Stimulated activated CD4-positive, alpha-beta T cell treated with anti-CD3 and anti-CD28 coated beads, Interleukin-4, amount 100 ng/mL, for 48 hours (primary cell): Measurements from ENCODE around the gene FGGY.
"Not testable (repeated sequence)": the region's sequence is repeated elsewhere in the genome, so short reads cannot be mapped to it uniquely, and the experiment has no call there.

Source experiments
- DNase-seq, 2 donors: peaks; one replicate each; pipeline ENCODE4 v3.0.0-alpha.2; 2020; ENCODE audit warnings: low read depth in 2 of 2

Gene FGGY

DNA sequence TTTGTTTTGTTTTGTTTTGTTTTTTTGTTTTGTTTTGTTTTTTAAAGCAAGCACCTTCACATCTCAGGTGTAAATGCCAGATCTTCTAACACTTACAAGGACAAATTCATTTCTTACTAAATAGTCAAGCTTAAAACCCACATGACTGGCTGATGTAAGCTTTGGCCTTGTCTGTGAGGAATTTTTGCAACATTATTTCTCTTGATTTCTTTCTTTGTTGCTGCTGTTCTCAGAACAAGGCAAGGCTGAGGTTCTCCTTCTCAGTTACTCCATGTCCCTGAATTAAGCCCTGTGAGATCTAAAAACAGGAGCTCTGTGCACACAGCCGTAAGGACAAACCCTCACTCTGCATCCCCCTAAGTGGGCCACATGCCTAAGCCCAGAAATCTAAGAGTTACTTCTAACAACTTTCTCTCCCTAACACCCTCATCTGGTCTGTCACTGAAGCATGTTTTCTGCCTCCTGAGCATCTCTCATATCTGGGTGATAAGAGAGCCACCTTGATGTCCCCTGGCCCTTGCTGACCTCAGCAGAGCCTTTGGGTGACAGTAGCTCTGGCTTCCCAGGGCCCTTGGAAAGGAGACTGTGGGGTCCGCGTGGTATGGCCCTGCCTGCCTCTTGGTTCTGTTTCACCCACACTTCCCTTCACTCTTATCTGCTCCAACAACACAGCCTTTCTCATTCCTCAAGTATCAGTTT is 436.7 kb downstream of the FGGY start:
- DNase-seq, result no peak

GRCh38 chr1:59735927-59736326 is 439.0 kb downstream of the FGGY start:
- not testable (repeated sequence) for DNase-seq

DNA sequence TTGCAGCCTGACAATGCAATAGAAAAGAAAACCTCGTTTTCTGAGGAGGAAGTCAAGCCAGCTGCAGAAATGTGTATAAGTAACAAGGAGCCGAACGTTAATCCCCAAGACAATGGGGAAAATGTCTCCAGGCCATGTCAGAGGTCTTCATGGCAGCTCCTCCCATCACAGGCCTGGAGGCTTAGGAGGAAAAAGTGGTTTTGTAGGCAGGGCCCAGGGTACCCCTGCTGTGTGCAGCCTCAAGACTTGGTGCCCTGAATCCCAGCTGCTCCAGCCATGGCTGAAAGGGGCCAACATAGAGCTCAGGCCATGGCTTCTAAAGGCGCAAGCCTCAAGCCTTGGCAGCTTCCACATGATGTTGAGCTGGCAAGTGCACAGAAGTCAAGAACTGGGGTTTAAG is 439.9 kb downstream of the FGGY start:
- DNase-seq, result no peak

- no peak for DNase-seq
Measured at GRCh38 chr1:59737638-59738037, 440.7 kb downstream of the FGGY start.

- DNase-seq, result no peak
Measured at GRCh38 chr1:59738152-59738551, 441.3 kb downstream of the FGGY start.

DNA sequence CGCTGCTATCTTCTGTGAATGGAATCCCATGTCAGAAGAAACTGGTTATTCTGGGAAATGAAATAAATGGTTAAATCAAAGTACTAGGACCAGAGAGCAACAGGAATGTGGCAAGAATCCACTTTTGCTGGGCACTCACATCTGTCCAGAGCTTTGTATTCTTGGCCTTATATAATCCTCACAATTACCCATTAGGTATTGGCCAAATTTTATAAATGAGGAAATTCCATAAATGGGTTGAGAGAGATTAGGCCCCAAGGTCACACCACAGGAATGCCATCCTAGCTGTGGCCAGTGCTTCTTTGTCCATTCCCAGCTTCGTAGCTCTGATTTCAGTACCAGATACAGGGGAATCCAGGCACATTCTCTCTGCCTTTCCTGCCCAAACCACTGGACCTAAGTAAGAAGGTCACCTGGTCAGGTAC is 441.7 kb downstream of the FGGY start:
- no peak for DNase-seq

DNA sequence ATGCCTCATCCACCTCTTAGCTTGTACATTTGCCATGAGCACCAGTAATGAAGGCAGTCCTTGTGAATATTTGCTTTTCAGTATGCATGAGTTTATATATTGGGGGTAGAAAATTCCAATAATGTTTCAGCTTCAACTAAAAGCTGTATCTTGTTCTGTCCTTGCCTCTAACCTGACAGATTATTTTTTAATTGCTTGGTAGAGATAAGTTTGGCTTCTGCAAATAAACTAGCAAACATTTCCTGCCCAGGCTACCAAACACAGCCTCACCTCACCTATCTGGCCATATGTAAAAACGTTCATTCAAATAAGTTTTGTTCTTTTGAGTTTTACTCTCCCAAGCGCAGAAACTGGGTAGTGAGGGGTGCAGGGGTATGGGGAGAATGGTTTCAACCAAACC is 442.2 kb downstream of the FGGY start:
- no peak for DNase-seq

DNA sequence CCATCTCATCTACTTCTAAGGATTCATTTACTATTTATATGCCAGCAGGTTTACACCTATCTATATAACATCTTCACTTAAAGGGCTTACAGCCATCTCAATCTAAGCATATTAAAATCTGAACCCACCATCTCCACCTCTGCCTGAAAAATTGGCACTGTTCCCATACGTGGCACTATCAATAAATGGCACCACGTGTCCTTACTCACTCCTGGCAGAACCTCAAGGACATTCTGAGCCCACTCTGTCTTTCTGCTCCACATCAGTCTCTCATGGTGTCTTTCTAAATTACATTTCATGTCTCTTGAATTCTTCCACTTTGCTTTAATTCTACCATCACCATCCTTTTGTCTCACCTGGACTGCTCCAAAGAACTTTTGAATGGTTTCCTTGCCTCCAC is 445.6 kb downstream of the FGGY start:
- no peak for DNase-seq

DNA sequence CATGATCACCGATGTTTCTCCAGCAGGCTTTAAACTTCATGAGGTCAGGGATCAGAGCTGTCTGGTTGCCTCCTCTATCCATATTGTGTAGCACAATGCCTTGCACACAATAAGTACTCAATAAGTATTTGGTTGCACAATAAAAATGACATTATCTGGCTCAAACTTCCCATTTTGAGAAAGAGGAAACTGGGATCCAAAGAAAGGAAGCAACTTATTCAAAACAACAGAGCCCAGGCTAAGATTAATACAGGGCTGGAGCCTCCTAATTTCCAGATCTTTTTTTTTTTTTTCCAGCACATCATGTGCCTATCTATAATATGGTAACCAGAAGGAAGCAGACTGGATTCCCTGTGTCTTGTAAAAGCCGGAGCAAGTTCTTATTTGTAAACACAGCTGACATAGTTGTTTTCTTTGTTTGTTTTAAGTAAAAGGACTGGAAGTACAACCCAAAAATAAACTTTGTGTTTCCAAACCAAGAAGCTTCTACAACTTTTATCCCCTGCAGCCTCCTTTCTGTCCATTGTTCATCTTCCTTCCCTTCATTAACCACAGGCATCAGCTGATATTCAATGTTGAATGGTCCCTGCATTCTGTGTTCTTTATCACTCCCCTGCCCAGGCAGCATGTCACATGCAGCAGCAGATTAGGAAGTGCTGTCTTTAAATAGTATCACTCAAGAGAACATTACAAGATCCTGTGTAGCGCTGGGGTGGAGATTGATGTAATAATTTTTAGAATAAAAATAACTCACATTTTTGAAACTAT is 446.6 kb downstream of the FGGY start:
- no peak for DNase-seq

DNA sequence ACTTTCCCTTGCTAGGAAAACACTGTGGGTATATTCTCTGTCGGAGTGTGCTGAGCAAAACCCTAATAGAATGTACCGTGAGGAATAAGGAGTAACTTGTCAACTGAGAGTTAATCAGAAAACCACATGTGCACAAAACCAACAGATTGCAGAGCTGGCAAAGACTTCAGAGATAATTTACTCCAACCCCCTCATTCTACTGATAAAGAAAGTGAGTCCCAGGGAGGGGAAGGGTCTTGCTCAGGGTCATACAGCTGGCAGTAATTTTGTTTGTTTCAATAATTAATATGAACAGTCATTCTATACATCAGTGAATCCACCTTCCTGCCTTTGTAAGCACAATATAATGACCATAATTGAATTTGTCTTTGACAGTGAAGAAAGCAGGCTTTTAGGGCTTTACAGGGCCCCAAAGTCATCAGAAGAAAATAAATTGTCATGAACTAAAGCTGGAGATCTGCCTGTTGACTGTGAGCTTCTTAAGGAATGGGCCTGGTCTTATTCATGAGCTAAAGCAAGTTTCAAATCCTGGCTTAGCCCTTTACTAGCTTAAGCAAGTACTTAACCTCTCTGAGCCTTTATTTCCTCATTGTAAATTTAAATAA is 450.6 kb downstream of the FGGY start:
- no peak for DNase-seq

DNA sequence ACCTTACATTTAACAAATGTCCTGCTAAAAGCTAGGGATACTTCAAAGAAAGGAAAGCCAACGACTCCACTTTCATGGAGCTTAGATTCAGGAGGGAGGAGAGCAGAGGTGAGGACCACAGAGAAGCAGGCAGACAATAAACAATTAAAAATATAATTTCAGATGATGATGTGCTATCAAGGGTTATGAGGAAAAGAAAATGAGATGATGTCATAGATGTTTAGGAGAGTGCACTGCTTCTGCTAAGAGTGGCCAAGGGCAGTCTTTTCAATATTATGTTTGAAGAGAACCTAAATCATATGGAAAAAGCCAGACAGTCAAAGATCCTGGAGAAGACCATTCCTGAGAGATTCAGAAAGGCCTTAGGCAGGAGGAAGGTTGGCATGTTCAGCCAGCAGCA is 451.2 kb downstream of the FGGY start:
- DNase-seq, result no peak

DNA sequence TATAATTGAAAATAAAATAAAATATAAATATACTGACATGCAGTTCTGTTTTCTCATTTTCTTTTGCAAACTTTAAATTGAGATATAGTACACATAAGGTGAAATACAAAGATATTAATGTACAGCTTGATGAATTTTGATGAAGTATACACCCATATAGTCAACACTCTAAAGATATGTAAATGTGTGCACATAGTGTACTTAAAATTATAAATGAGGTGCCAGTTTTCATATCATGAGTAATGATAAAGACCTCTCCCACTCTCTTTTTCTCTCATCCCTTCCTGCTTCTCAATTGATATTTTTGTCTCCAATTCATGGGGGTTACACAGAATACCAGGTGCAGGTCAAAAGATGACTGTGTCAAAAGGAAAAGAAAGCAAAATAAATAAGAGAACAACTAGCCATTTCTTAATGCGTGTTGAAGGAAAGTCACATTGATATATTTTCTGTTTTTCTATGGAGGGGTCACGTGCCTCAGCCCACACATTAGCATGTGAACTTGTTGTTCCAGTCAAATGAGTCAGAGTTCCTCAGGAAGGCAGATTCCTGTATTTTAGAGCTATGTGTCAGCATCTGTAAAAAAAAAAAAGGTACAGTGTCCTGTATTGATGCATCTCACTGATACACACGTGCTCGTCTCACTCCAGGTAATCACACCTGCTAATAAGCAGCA is 453.6 kb downstream of the FGGY start:
- no peak for DNase-seq

DNA sequence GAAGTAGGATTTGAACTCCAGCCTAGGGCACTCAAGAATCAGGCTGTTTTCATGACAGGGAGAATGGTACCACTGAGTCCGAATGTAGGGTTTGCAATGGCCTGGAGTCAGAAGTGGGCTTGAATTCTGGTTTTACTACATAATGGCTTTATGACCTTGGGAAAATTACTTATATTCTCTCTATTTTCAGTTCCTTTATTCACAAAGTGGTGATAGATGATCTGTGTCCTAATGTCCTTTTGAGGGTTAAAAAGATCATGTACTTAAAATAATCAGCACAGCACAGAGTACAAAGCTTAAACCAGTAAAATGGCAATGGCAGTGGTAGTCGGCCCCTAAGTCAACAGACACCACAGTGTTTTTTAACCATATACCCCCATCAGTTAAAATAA is 454.1 kb downstream of the FGGY start:
- DNase-seq, result no peak

- DNase-seq, result no peak
Measured at GRCh38 chr1:59751801-59752200, 454.9 kb downstream of the FGGY start.

DNA sequence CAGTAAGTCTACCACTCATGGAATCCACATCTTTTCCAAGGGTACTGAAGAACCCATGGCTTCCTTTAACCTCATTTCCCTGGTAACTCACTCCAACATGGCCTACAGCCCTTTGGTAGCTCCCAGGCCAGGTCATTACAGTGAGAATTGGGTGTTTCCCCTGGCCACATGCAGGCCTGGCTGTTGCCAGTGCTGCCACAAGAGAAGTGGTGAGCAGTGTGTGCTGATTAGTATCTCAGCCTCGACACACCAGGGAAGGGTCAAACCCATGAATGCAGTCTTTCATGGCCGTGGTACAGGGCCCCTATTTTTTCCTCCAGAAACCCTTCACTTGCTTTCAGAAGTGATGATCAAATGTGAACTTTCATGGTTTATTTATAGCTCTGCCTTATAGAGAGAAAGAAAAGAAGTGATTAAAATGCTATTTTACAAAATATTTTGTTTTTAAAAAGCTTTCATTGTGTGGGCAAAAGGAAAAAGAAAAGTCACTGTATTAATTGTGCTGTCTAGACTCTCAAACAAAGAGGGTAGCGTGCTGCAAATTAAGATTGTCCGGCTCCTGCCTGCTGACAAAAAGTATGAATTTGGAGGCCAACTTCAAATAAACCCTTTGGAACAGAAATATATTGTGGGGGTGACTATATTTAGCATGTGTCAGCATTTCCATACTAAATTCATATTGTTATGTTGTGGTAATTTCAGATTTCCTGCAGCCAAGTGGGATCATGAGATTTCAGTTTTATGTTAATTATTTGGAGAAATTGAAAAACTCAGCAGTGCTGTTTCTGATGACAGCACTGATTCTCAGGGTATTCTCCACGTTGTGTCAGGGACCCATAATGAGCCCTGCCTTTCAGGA is 455.9 kb downstream of the FGGY start:
- no peak for DNase-seq

DNA sequence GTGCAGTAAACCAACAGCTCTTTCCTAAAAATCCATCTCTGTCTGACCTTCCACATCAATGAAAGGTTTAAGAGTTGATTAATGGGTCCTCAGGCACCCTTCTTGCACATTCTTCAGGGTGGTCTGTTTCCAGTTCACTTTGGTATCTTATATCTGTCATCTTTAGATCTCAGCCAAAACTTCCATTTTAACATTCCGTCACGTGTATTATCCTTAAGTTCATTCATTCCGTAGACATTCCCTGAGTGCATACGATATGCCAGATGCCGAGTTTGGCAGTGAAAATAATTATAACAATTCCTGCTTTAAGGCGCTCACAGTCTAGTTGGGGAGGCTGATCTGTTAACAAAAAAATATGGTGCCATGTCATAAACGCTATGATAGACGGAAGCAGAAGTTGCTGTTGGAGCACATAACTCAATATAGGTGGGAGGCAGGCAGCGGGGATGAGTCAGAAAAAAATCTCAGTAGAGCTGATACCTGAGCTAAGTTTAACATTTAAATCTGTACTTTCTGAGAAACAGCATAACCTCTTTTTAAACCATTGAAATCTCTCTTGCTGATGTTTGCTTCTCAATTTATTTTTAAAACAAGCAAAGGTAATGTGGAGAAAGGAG is 458.3 kb downstream of the FGGY start:
- no peak for DNase-seq

DNA sequence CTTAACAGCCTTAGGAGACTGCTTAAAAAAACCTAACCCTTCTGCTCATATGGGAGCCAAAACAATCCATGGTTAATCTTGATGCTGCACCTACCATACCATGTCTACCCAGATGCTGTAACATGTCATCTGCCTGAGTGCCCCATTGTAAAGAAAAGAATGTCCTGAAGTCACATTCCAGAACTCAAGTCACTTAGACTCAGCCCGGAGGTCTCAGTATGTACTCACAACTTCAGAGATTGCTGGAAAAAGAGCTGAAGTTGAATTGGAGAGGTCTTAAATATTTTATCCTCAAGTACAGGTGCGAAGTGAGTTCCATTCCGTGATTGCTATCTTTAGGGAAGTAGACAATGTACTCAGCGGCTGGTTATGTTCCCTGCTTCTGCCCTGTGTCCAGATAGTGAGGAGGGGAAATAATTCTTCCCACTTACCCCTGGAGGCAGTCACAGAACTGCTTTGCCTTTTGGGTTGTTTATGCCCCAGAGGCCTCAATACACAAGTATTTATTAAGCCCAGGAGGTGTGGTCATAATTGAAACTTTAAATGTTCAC is 460.4 kb downstream of the FGGY start:
- DNase-seq, result no peak

DNA sequence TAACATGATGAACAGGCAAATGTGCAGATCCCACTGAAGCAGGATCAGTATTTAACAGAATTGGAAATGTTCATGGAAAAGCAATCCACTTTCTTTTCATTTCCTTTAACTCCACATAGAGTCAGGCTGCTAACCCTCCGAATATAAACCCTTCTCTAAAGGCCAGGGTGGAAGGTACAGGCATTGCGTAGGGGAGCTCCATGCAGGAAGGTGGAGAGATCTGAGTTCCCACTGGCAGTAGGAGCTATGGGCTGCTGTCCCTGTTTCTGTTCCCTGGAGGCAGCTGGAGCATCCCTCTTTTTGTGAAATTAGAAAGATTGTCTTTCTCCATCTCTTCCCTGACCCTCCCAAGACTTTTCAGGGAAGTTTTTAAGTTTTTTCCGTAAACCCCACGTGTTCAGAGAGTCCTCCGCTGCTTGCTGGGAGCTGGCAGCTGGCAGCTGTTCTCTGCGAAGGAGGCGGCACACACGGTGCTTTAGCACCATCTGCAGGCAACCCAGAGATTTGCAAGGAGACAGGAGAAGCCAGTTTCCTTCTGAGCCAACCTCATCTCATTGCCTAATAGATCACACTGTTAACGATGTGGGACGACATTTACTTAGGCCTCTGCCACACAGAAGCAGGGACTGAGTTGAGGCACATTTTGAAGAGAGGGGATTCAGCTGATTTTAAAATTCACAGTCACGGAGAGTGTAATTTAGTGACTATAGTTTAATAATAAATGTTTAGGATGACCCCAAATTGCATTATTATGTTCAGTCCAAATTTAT is 462.4 kb downstream of the FGGY start:
- peak; percentile 42 to 50 for DNase-seq

GRCh38 chr1:59761443-59761842 is 464.5 kb downstream of the FGGY start:
- no peak for DNase-seq

- DNase-seq, result no peak
Measured at GRCh38 chr1:59763418-59763817, 466.5 kb downstream of the FGGY start.
